Activated CD4-positive, alpha-beta T cell treated with anti-CD3 and anti-CD28 coated beads, Interleukin-10, Interleukin-2, amounts not matched to agents 100 ng/mL and 50 ng/mL, durations not matched to agents 16 hours and 8 hours (primary cell): ENCODE results near the gene PCDHB2.
"Not testable (repeated sequence)": the region's sequence is repeated elsewhere in the genome, so short reads cannot be mapped to it uniquely, and the experiment has no call there.

Experiments used
- DNase-seq: peaks from one replicate; pipeline ENCODE4 v3.0.0-alpha.2; 2020

Gene PCDHB2

GRCh38 chr5:141094481-141095262 is at the start of gene PCDHB2:
Gene PCDHB2, plus strand, starts transcription at chr5:141094615. Its CDS starts 176 bp downstream, at chr5:141094791.
- DNase-seq: no peak

GRCh38 chr5:141050622-141051520 is 43.5 kb upstream of the PCDHB2 start, which contains the start of gene PCDHB1:
Gene PCDHB1, plus strand, starts transcription at chr5:141051374. Its CDS starts 97 bp downstream, at chr5:141051471.
- no peak for DNase-seq

- DNase-seq: no peak
Measured at GRCh38 chr5:141051521-141051866, 42.9 kb upstream of the PCDHB2 start.

- DNase-seq: no peak
Measured at GRCh38 chr5:141077826-141078225, 16.6 kb upstream of the PCDHB2 start.

- DNase-seq: no peak
Measured at GRCh38 chr5:141082228-141082627, 12.2 kb upstream of the PCDHB2 start.

GRCh38 chr5:141084487-141084989 is 9.9 kb upstream of the PCDHB2 start:
- peak; percentile 50 for DNase-seq

GRCh38 chr5:141095263-141095641 is 837 bp downstream of the PCDHB2 start:
- DNase-seq: no peak

- not testable (repeated sequence) for DNase-seq
Measured at GRCh38 chr5:141096181-141096580, 1.8 kb downstream of the PCDHB2 start.

- not testable (repeated sequence) for DNase-seq
Measured at GRCh38 chr5:141096586-141096985, 2.2 kb downstream of the PCDHB2 start.

GRCh38 chr5:141100243-141100805 is 5.9 kb downstream of the PCDHB2 start, which contains the start of gene PCDHB3:
Gene PCDHB3, plus strand, starts transcription at chr5:141100473. Its CDS starts 177 bp downstream, at chr5:141100650.
- DNase-seq: peak; percentile 40

- no peak for DNase-seq
Measured at GRCh38 chr5:141101059-141101458, 6.6 kb downstream of the PCDHB2 start.

- not testable (repeated sequence) for DNase-seq
Measured at GRCh38 chr5:141102070-141102469, 7.7 kb downstream of the PCDHB2 start.

GRCh38 chr5:141102471-141102870 is 8.1 kb downstream of the PCDHB2 start:
- DNase-seq: not testable (repeated sequence)

- no peak for DNase-seq
Measured at GRCh38 chr5:141105350-141105749, 10.9 kb downstream of the PCDHB2 start.

GRCh38 chr5:141119250-141119649 is 24.8 kb downstream of the PCDHB2 start:
- DNase-seq: no peak

GRCh38 chr5:141121563-141121962 is 27.1 kb downstream of the PCDHB2 start, which contains the start of gene PCDHB4:
Gene PCDHB4, plus strand, starts transcription at chr5:141121818. Its CDS starts 181 bp downstream, at chr5:141121999.
- DNase-seq: no peak

GRCh38 chr5:141121985-141122384 is 27.6 kb downstream of the PCDHB2 start:
- DNase-seq: no peak

GRCh38 chr5:141123396-141124135 is 29.2 kb downstream of the PCDHB2 start:
- not testable (repeated sequence) for DNase-seq

GRCh38 chr5:141127305-141127704 is 32.9 kb downstream of the PCDHB2 start:
- no peak for DNase-seq

- DNase-seq: peak; percentile 5
Measured at GRCh38 chr5:141135030-141135717, 40.8 kb downstream of the PCDHB2 start, which contains the start of gene PCDHB5. Gene PCDHB5, plus strand, starts transcription at chr5:141135206. Its CDS starts 229 bp downstream, at chr5:141135435.

GRCh38 chr5:141135718-141136266 is 41.4 kb downstream of the PCDHB2 start:
- DNase-seq: no peak
